GM12865 (cell line): ENCODE results near the gene BRCC3.

Experiments used
- DNase-seq: peaks from one replicate; pipeline ENCODE4 v3.0.0; 2010; ENCODE audit warnings: low read depth
- H3K4me3 ChIP-seq: 2 replicates; pipeline ENCODE4 v1.5.1; 2011; ENCODE audit warnings: mild to moderate bottlenecking, low read depth, low read length, control low read depth
- CTCF ChIP-seq: IDR thresholded peaks from 2 replicates; pipeline ENCODE4 v1.5.1; 2011; ENCODE audit warnings: low read length, control low read depth, low read depth, inconsistent platforms; ENCODE audit not compliant: insufficient read depth; ENCODE audit errors: missing control alignments

The BRCC3 gene

GRCh38 chrX:155028129-155028528 lies 43.2 kb upstream of the BRCC3 start:
- TF ChIP-seq CTCF: no peak
- peak; percentile 40 for DNase-seq
- peak overlapping the region; percentile 89 for H3K4me3 ChIP-seq

GRCh38 chrX:155028877-155029291 lies 42.4 kb upstream of the BRCC3 start:
- TF ChIP-seq CTCF: no peak
- peak overlapping the region; percentile 89 for H3K4me3 ChIP-seq
- peak; percentile 7 for DNase-seq

GRCh38 chrX:155031657-155032056 lies 39.7 kb upstream of the BRCC3 start:
- H3K4me3 ChIP-seq: no peak overlapping the region

GRCh38 chrX:155035688-155036087 lies 35.6 kb upstream of the BRCC3 start:
- DNase-seq: no peak
- no peak overlapping the region for H3K4me3 ChIP-seq
- TF ChIP-seq CTCF: no peak

More at GRCh38 chrX:155031657-155032056, 39.7 kb upstream of the BRCC3 start:
- no peak for DNase-seq
- TF ChIP-seq CTCF: no peak

GRCh38 chrX:155046129-155046810 lies 25.0 kb upstream of the BRCC3 start:
- no peak overlapping the region for H3K4me3 ChIP-seq
- no peak for DNase-seq
- TF ChIP-seq CTCF: no peak

- TF ChIP-seq CTCF: no peak
- DNase-seq: no peak
- no peak overlapping the region for H3K4me3 ChIP-seq
These were observed 24.3 kb upstream of the BRCC3 start for GRCh38 chrX:155046811-155047528.
